Measurements from ENCODE around the gene COMMD4. TPM values are rescaled to one million over a fixed set of nuclear protein-coding genes. Genes with fewer than 3 reads are reported as not detected.
"Not testable (repeated sequence)": the region's sequence is repeated elsewhere in the genome, so short reads cannot be mapped to it uniquely, and the experiment has no call there.

COMMD4 gene
- total RNA-seq, 2 donors from 2014 or later = 153 to 156 TPM

GRCh38 chr15:75371486-75371885 lies 35.6 kb downstream of the COMMD4 start:
- H3K4me1 Mint-ChIP-seq = peaks cover 11% of the 10 kb centered on the region
- Histone ChIP-seq H3K4me1 (ENCODE audit: control insufficient read depth, insufficient read depth, low read length) (no peaks in the 10 kb centered on the region), H3K27me3 (ENCODE audit: control insufficient read depth, insufficient read depth, low read length, poor library complexity, severe bottlenecking) (no peaks in the 10 kb centered on the region), H3K27ac (ENCODE audit: low read depth, low read length) (no peak overlapping the region), H3K9ac (ENCODE audit: extremely low read depth, low read length, poor library complexity, severe bottlenecking) (no peak overlapping the region), H3K4me3 (ENCODE audit: low read length) (no peak overlapping the region), H3K9me3 (ENCODE audit: control insufficient read depth, low read length) (no peaks in the 10 kb centered on the region), H3K36me3 (ENCODE audit: control insufficient read depth, insufficient read depth, low read length) (peaks cover 77% of the 10 kb centered on the region)
- H3K9me3 Mint-ChIP-seq = no peaks in the 10 kb centered on the region
- H3K27ac Mint-ChIP-seq = no peak overlapping the region
- DNase-seq = no peak
- H3K4me3 Mint-ChIP-seq = no peak overlapping the region
- WGBS, 2 experiments (ENCODE audit: insufficient coverage in 1 of 2, insufficient read length in 1 of 2) = 98 to 100% methylated on average over 1 of the region's 1 CpG
- no peak for TF ChIP-seq CTCF (conservative IDR thresholded peaks at IDR 0.05)
- no peaks in the 10 kb centered on the region for H3K27me3 Mint-ChIP-seq (ENCODE audit: insufficient read depth)
- H3K36me3 Mint-ChIP-seq (ENCODE audit: low read depth) = peaks cover 57% of the 10 kb centered on the region

- Mint-ChIP-seq H3K9me3 (no peaks in the 10 kb centered on the region), H3K4me1 (peaks cover 11% of the 10 kb centered on the region), H3K36me3 (ENCODE audit: low read depth) (peaks cover 57% of the 10 kb centered on the region), H3K27ac (no peak overlapping the region), H3K27me3 (ENCODE audit: insufficient read depth) (no peaks in the 10 kb centered on the region), H3K4me3 (no peak overlapping the region)
- no peak for TF ChIP-seq CTCF (conservative IDR thresholded peaks at IDR 0.05)
- no peak for DNase-seq
- no peaks in the 10 kb centered on the region for H3K27me3 ChIP-seq (ENCODE audit: control insufficient read depth, insufficient read depth, low read length, poor library complexity, severe bottlenecking)
- no peak overlapping the region for H3K9ac ChIP-seq (ENCODE audit: extremely low read depth, low read length, poor library complexity, severe bottlenecking)
- no peak overlapping the region for H3K4me3 ChIP-seq (ENCODE audit: low read length)
- no peak overlapping the region for H3K27ac ChIP-seq (ENCODE audit: low read depth, low read length)
- peaks cover 77% of the 10 kb centered on the region for H3K36me3 ChIP-seq (ENCODE audit: control insufficient read depth, insufficient read depth, low read length)
- H3K9me3 ChIP-seq (ENCODE audit: control insufficient read depth, low read length) = no peaks in the 10 kb centered on the region
- WGBS, 2 experiments (ENCODE audit: insufficient coverage in 1 of 2, insufficient read length in 1 of 2) = 89 to 94% methylated on average over 8 to 11 of the region's 11 CpGs
- no peaks in the 10 kb centered on the region for H3K4me1 ChIP-seq (ENCODE audit: control insufficient read depth, insufficient read depth, low read length)
Observed at GRCh38 chr15:75371901-75372688, 36.2 kb downstream of the COMMD4 start.

GRCh38 chr15:75380773-75381172 lies 44.9 kb downstream of the COMMD4 start:
- TF ChIP-seq CTCF (conservative IDR thresholded peaks at IDR 0.05) = no peak
- H3K27ac Mint-ChIP-seq = no peak overlapping the region
- no peaks in the 10 kb centered on the region for H3K9me3 ChIP-seq (ENCODE audit: control insufficient read depth, low read length)
- no peaks in the 10 kb centered on the region for H3K4me1 ChIP-seq (ENCODE audit: control insufficient read depth, insufficient read depth, low read length)
- WGBS, 2 experiments (ENCODE audit: insufficient coverage in 1 of 2, insufficient read length in 1 of 2) = 93 to 100% methylated on average over 1 to 4 of the region's 4 CpGs
- no peaks in the 10 kb centered on the region for H3K27me3 ChIP-seq (ENCODE audit: control insufficient read depth, insufficient read depth, low read length, poor library complexity, severe bottlenecking)
- no peak overlapping the region for H3K4me3 ChIP-seq (ENCODE audit: low read length)
- H3K9me3 Mint-ChIP-seq = no peaks in the 10 kb centered on the region
- no peak overlapping the region for H3K4me3 Mint-ChIP-seq
- H3K36me3 ChIP-seq (ENCODE audit: control insufficient read depth, insufficient read depth, low read length) = peaks cover 96% of the 10 kb centered on the region
- peaks cover 82% of the 10 kb centered on the region for H3K36me3 Mint-ChIP-seq (ENCODE audit: low read depth)
- no peak for DNase-seq
- H3K9ac ChIP-seq (ENCODE audit: extremely low read depth, low read length, poor library complexity, severe bottlenecking) = no peak overlapping the region
- H3K4me1 Mint-ChIP-seq = no peaks in the 10 kb centered on the region
- H3K27me3 Mint-ChIP-seq (ENCODE audit: insufficient read depth) = no peaks in the 10 kb centered on the region
- H3K27ac ChIP-seq (ENCODE audit: low read depth, low read length) = no peak overlapping the region

- not testable (repeated sequence) for H3K27ac Mint-ChIP-seq, H3K9me3 Mint-ChIP-seq
Observed at GRCh38 chr15:75383986-75384385, 48.1 kb downstream of the COMMD4 start.

More at GRCh38 chr15:75383986-75384385, 48.1 kb downstream of the COMMD4 start:
- not testable (repeated sequence) for H3K9me3 ChIP-seq (ENCODE audit: control insufficient read depth, low read length); H3K9ac ChIP-seq (ENCODE audit: extremely low read depth, low read length, poor library complexity, severe bottlenecking); H3K27ac ChIP-seq (ENCODE audit: low read depth, low read length); H3K4me3 ChIP-seq (ENCODE audit: low read length); H3K27me3 ChIP-seq (ENCODE audit: control insufficient read depth, insufficient read depth, low read length, poor library complexity, severe bottlenecking); H3K4me3 Mint-ChIP-seq; DNase-seq; H3K4me1 Mint-ChIP-seq; H3K4me1 ChIP-seq (ENCODE audit: control insufficient read depth, insufficient read depth, low read length); H3K27me3 Mint-ChIP-seq (ENCODE audit: insufficient read depth)
- peaks cover 84% of the 10 kb centered on the region for H3K36me3 Mint-ChIP-seq (ENCODE audit: low read depth)
- H3K36me3 ChIP-seq (ENCODE audit: control insufficient read depth, insufficient read depth, low read length) = peaks cover 98% of the 10 kb centered on the region
- 95 to 99% methylated on average over 5 of the region's 5 CpGs for WGBS, 2 experiments (ENCODE audit: insufficient coverage in 1 of 2, insufficient read length in 1 of 2)
